HG03139 (cell line): ENCODE results near the gene TNFRSF13B.
"Not testable (repeated sequence)": the region's sequence is repeated elsewhere in the genome, so short reads cannot be mapped to it uniquely, and the experiment has no call there.

Experiments
- ATAC-seq: cut with Tn5 transposase; IDR thresholded peaks from one replicate; pipeline ENCODE4 v1.9.1; 2021; ENCODE audit not compliant: unreplicated experiment

The TNFRSF13B gene

DNA sequence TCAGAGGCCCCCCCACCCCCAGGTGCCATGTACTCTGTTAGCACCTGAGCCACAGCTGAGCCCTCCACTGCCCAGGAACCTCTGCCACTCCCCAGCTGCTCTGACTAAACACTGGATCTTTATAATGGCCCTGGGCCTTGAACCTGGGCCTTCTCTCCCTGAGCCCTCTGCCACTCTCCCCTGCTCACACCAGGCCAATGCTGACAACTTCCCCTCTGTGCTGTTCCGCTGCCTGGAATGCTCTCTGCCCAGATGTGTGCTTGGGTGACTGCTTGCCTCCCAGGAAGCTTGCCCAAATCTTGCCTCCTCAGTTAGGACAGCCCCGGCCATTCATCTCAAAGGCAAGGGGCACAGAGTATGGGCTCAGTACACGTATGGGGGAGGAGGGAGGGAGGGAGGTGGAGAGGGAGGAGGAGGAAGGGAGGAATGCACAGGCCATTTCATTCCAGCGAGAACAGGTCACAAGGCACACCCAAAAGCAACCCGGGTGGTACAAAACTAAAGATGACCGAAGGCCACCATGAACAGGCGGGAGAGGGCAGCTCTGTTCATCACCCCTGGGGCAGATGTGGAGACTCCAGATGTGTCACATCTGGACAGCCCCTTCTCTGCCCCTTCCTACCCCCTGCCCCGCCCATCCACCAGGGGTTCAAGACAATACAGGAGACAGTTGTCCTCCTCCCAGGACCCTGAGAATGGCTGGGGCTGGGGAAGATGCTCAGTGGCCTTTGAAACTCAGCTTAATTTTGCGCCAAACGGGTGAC lies 15.3 kb upstream of the TNFRSF13B start:
- no peak for ATAC-seq

DNA sequence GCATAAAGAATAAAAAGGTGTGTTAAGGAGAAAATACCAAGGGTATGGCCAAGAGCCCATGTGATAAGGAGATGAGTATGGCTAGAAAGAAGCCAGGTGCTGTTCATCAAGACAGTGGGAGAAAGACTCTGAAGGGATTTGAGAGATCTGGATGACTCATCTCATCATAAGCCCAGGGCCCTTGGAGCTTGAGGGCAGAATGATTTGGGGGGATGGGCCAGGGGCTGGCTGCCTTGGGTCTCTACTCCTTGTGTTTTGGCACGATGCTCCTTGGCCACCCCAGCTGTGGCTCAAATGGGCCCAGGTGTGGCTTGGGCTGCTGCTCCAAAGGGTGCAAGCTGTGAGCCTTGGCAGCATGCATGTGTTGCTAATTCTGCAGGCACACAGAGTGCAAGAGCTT lies 14.5 kb upstream of the TNFRSF13B start:
- no peak for ATAC-seq

- no peak for ATAC-seq
These were observed 10.0 kb upstream of the TNFRSF13B start for GRCh38 chr17:16981928-16982327.

DNA sequence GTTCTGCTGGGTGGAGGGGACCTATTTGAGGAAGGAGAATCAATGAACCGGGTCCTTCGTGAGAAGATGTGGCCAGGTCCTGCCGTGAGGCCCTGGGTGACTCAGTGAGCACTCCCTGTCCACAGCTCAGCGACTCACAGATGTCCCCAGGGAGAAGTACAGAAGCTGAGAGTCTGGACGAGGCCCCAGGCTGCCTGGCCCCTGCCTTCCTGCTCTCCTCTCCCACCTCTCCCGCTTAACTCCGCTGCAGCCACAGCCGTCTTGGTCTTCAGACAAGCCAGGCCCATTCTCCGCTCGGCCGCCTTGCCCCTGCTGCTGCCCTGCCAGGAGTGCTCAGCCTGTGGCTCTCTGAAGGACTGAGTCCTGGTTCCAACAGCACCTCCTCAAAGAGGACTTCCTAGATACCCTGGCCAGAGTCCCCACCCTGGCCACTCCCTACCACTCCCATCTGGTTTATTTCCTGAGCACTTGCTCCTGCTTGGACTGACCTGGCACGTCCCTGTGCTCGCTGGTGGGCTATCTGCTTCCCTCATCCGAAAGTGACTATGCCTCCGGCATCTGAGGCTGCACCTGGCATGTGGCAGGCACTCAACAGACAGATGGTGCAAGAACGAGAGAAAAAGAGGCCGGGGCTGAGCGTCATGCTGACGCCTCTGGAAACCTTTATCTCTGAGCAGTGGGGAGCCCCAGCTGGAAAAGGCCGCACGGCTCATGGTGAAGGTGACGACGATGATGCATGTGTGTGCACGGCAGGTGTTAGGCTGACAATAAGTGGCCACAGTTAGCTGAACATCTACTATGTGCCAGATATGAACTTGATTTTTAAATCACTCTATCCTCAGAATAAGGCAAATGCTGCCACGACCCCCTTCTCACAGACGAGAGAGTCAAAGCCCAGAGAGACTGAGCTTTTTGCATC lies 9.2 kb upstream of the TNFRSF13B start:
- no peak for ATAC-seq

DNA sequence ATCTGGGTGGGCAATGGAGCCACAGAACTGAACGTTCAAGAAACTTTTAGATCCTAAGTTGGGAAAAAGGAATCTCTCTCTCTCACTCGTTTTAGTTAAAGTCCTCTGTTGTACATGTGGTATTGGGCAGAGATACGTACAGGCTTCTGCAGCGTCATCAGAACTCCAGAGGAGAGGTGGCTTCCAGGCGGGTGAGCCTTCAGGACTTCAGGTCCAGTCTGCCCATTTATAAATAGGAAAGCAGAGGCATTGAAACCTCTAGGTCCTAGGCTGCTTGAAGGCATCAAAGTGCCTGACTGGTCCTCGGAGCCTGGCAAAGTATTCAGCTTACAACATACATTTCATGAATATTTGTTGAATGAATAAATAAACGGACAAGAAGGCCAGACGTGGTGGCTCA lies 8.1 kb upstream of the TNFRSF13B start:
- no peak for ATAC-seq

GRCh38 chr17:16979237-16979823 lies 7.4 kb upstream of the TNFRSF13B start:
- not testable (repeated sequence) for ATAC-seq

DNA sequence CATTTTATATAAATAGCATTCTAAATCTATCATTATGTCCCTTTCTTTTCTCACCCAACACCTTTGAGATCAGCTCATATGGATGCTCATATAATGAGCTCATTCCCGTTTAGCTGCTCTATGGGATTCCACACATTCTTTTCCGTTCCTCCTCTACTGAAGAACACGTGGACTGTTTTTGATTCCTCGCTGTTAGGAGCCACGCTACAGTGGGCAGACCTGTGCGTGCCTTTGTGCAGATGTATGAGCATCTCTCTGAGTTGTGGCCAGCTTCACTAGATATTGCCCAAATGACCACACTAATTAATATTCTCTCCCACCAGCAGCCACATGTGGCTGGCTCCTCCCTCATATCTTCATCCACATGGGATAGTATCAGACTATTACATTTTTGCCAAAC lies 6.0 kb upstream of the TNFRSF13B start:
- no peak for ATAC-seq

GRCh38 chr17:16976725-16977550 lies 5.0 kb upstream of the TNFRSF13B start:
- ATAC-seq: no peak

DNA sequence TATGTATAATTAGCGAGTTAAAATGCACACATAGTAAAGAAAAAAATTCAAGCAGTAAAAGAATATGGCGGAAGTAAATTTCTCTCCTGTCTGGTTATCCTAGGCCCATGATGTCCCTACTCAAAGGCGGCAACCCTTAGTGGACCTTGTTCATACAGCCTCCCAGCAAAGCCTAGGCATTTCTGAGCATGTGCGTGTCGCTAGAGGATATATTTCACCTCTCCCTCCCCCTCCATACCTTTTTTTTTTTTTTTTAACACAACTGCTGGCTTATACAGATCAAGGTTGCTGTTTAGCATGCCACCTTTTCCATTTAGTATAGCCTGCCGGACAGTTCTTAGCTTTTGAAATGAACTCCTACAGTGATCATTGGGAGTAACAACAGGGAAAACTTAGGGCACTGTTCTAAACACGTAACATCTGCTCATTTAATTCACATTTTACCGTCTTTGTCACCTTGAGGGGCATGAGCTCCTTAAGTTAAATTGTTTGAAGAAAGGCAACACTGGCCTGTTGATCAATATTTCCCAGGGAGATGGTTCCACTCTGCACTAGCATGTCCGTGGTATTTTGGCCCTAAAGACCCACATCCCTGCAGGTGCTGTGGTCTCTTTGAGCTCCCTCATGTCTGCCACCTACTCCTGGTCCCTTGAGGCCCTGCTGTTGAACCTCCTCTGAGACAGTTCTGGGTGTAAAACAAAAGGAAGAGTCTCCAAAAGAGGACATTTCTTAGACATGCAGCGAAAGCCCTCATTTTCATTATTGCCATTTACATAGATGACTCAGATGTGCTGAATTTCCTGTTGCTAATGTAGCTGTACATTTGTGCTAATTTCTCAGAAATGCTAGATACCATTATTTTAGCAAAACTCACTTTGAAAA lies 4.1 kb upstream of the TNFRSF13B start:
- no peak for ATAC-seq

- no peak for ATAC-seq
These were observed 3.3 kb upstream of the TNFRSF13B start for GRCh38 chr17:16975277-16975651.

- ATAC-seq: no peak
These were observed 2.8 kb upstream of the TNFRSF13B start for GRCh38 chr17:16974569-16975276.

GRCh38 chr17:16973760-16974540 lies 2.0 kb upstream of the TNFRSF13B start:
- peak; percentile 23 for ATAC-seq

GRCh38 chr17:16973043-16973442 lies 1.1 kb upstream of the TNFRSF13B start:
- not testable (repeated sequence) for ATAC-seq

DNA sequence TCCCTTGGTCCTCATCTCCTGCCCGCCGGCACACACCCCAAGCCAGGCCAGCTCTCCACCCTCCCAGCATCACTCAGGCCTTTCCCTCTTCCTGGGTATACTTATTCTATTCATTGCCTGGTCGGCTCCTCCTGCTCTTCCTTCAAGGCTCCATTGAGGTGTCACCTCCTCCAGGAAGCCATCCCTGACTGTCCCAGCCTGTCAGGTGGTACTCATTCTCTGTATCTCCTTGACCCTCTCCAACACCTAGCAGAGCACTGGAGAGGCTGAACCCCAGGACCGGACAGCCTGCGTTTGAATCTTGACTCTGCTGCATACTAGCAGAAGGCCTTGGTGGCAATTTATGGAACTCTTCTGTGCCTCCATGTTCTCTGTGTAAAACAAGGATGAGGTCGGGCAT lies 428 bp upstream of the TNFRSF13B start:
- ATAC-seq: no peak

GRCh38 chr17:16969931-16970906 lies 1.7 kb downstream of the TNFRSF13B start:
- no peak for ATAC-seq

- ATAC-seq: no peak
These were observed 3.1 kb downstream of the TNFRSF13B start for GRCh38 chr17:16968786-16969185.

- ATAC-seq: no peak
These were observed 9.1 kb downstream of the TNFRSF13B start for GRCh38 chr17:16962804-16963203.
